K562 (cell line): ENCODE results near the gene PRKCG. TPM values are rescaled to one million over a fixed set of nuclear protein-coding genes. Genes with fewer than 3 reads are reported as not detected.

ENCODE experiments used
- ATAC-seq: fragments of 200-7000 bp; cut with Tn5 transposase; 3 replicates; pipeline ENCODE4 v1.9.1; 2020; ENCODE audit warnings: moderate library complexity
- BruUV-seq: library from RNA; stranded (reverse); fragments of 400-500 nt; replicated peaks from 2 replicates; lab custom pipeline; 2021; lab: Mats Ljungman, UMichigan
- CTCF ChIA-PET: fragments of 300-600 bp; formaldehyde crosslinking; extraction: SDS; loops from one replicate; lab custom pipeline; 2021; ENCODE audit warnings: low intra/inter-chr PET ratio; lab: Yijun Ruan, JAX
- POLR2A ChIA-PET: fragments of 300-600, 350-650 bp; sonication (Branson Sonifier 250); formaldehyde crosslinking; extraction: SDS; loops from one replicate; lab custom pipeline; 2021; ENCODE audit warnings: antibody characterized with exemption, inconsistent platforms; lab: Yijun Ruan, JAX
- DNase-seq, 4 experiments: peaks; one replicate each; pipeline versions ENCODE4 v3.0.0 to v3.0.0-alpha.2; 2011 to 2018; ENCODE audit warnings: low spot score in 3 of 4, mixed read lengths in 3 of 4; ENCODE audit errors: extremely low read depth in 1 of 4
- FAIRE-seq: peaks from 2 replicates; lab custom pipeline; 2011; peaks lifted over from hg19 to GRCh38; lab: Jason Lieb, UNC
- H2AFZ ChIP-seq: 2 replicates; pipeline ENCODE4 v1.6.0; 2011; ENCODE audit warnings: low read depth, low read length, control low read depth, inconsistent platforms
- H3K27ac ChIP-seq: fragments of 200-600 bp; 3 replicates; pipeline ENCODE4 v1.8.0; 2011; ENCODE audit warnings: low read depth, mild to moderate bottlenecking, control low read depth, inconsistent platforms, low read length, moderate library complexity, mixed read lengths; ENCODE audit errors: extremely low read depth
- H3K27me3 ChIP-seq, 2 experiments: fragments of 300-600 bp in 1 of 2; 2 replicates in 1 of 2; 3 replicates in 1 of 2; pipeline versions ENCODE4 v1.6.0 to v1.8.0; 2011; ENCODE audit warnings: inconsistent platforms in 2 of 2, low read length in 2 of 2, mild to moderate bottlenecking in 1 of 2, mixed read lengths in 1 of 2, moderate library complexity in 1 of 2; ENCODE audit not compliant: control insufficient read depth in 2 of 2, insufficient read depth in 2 of 2
- H3K36me3 ChIP-seq: fragments of 300-600 bp; 3 replicates; pipeline ENCODE4 v1.8.0; 2011; ENCODE audit warnings: mild to moderate bottlenecking, low read length, inconsistent platforms; ENCODE audit not compliant: control insufficient read depth, insufficient read depth
- H3K4me1 ChIP-seq, 2 experiments: fragments of 200-600 bp in 1 of 2; replicated peaks in 1 of 2; 2 replicates in 1 of 2; 3 replicates in 1 of 2; pipeline versions ENCODE4 v1.5.1 to v1.8.0; 2011; ENCODE audit warnings: inconsistent platforms in 2 of 2, low read length in 2 of 2, mild to moderate bottlenecking in 1 of 2, mixed read lengths in 1 of 2, moderate library complexity in 1 of 2; ENCODE audit not compliant: control insufficient read depth in 2 of 2, insufficient read depth in 2 of 2
- H3K4me2 ChIP-seq: 2 replicates; pipeline ENCODE4 v1.6.1; 2011; ENCODE audit warnings: low read length, control low read depth, inconsistent platforms, mixed read lengths; ENCODE audit not compliant: insufficient read depth
- H3K4me3 ChIP-seq: fragments of 200-600 bp; sonication (generic), shearing (Covaris generic); 2 replicates; pipeline ENCODE4 v1.5.1; 2016; ENCODE audit warnings: control low read depth, inconsistent platforms
- H3K79me2 ChIP-seq: fragments of 200-600 bp; 3 replicates; pipeline ENCODE4 v1.8.0; 2011; ENCODE audit warnings: low read length, inconsistent platforms; ENCODE audit not compliant: control insufficient read depth, insufficient read depth
- H3K9ac ChIP-seq, 2 experiments: 2 replicates each; pipeline versions ENCODE4 v1.6.0 to v1.6.1; 2011; ENCODE audit warnings: low read depth in 2 of 2, low read length in 2 of 2, control low read depth in 1 of 2, inconsistent platforms in 1 of 2, mild to moderate bottlenecking in 1 of 2, mixed read lengths in 1 of 2; ENCODE audit not compliant: insufficient read depth in 1 of 2
- H3K9me1 ChIP-seq: one replicate; pipeline ENCODE4 v1.6.0; 2011; ENCODE audit warnings: inconsistent platforms, mild to moderate bottlenecking, low read length, moderate library complexity; ENCODE audit not compliant: control insufficient read depth, insufficient read depth
- H3K9me3 ChIP-seq: replicated peaks from 2 replicates; pipeline ENCODE4 v1.5.1; 2011; ENCODE audit warnings: low read depth, low read length, inconsistent platforms; ENCODE audit not compliant: control insufficient read depth, insufficient read depth
- H4K20me1 ChIP-seq: replicated peaks from 2 replicates; pipeline ENCODE4 v1.6.1; 2011; ENCODE audit warnings: low read length, inconsistent platforms, mixed read lengths; ENCODE audit not compliant: control insufficient read depth, insufficient read depth
- CBFB ChIP-seq: sonication (generic); formaldehyde crosslinking; IDR thresholded peaks from 2 replicates; pipeline ENCODE4 v1.4.0; 2020; ENCODE audit warnings: mild to moderate bottlenecking, missing genetic modification reagents
- HNRNPUL1 ChIP-seq: fragments of 200-400 bp; formaldehyde crosslinking; IDR thresholded peaks from 2 replicates; pipeline ENCODE4 v1.6.1; 2017; ENCODE audit warnings: low read length
- MBD2 ChIP-seq: sonication (generic); IDR thresholded peaks from 2 replicates; pipeline ENCODE4 v1.6.1; 2016; ENCODE audit warnings: low read depth, borderline replicate concordance
- PML ChIP-seq: IDR thresholded peaks from 2 replicates; pipeline ENCODE4 v1.6.1; 2012; ENCODE audit warnings: low read length, inconsistent platforms
- SNIP1 ChIP-seq: fragments of 450-650 bp; IDR thresholded peaks from 2 replicates; pipeline ENCODE4 v1.7.1; 2017; ENCODE audit warnings: low read depth, mild to moderate bottlenecking
- SP1 ChIP-seq: sonication (generic); formaldehyde crosslinking; IDR thresholded peaks from 2 replicates; pipeline ENCODE4 v1.8.1; 2022; ENCODE audit warnings: mild to moderate bottlenecking, missing genetic modification reagents
- YBX1 ChIP-seq: fragments of 450-650 bp; IDR thresholded peaks from 2 replicates; pipeline ENCODE4 v1.7.1; 2016; ENCODE audit warnings: mild to moderate bottlenecking
- ZNF79 ChIP-seq: fragments of 250-450 bp; sonication (Bioruptor Pico); IDR thresholded peaks from 2 replicates; pipeline ENCODE4 v1.4.0; 2020; ENCODE audit warnings: low read depth, mild to moderate bottlenecking, moderate library complexity
- WGBS: fragments of 100-300 bp; shearing (Covaris generic); methylation state at CpG from one replicate; pipeline ENCODE4 v1.1.6; 2016; ENCODE audit warnings: low coverage, mixed read lengths; ENCODE audit not compliant: insufficient coverage; ENCODE audit errors: missing lambda C conversion rate; 5-methylcytosine and 5-hydroxymethylcytosine counted together
- in situ Hi-C: fragments of 300-500 bp; cut with MboI; formaldehyde crosslinking; loops from 4 replicates; pipeline ENCODE4 v1.15.0; 2018; ENCODE audit warnings: inconsistent platforms, mixed read lengths
- intact Hi-C: fragments of 100-400 bp; cut with micrococcal nuclease; formaldehyde crosslinking; loops from 2 replicates; pipeline ENCODE4 v1.14.2; 2022
- polyA plus RNA-seq, 8 experiments: library from polyadenylated mRNA; depleted of rRNA in 4 of 8; stranded (reverse) in 5 of 8; unstranded in 3 of 8; fragments of >200 nt; fragmentation: Nextera tagmentation in 2 of 8; fragmentation: Illumina TruSeq in 1 of 8; extraction: Ambion mirVana in 2 of 8; extraction: Trizol in 1 of 8; gene quantifications; 2 replicates each; pipeline versions ENCODE4 v1.2.1 to v1.2.3, GENCODE V29; 2011 to 2014; ENCODE audit warnings: inconsistent platforms in 1 of 8, missing spikeins in 1 of 8
- total RNA-seq, 7 experiments: library from RNA; depleted of rRNA in 6 of 7; stranded (reverse); fragments of >200 nt in 6 of 7; fragmentation: Illumina TruSeq in 2 of 7; extraction: Trizol in 2 of 7; gene quantifications; 2 replicates each; pipeline versions ENCODE4 v1.2.1 to v1.2.3, GENCODE V29; 2011 to 2021; ENCODE audit warnings: low replicate concordance in 1 of 7
- TF ChIP-seq, protein P1 (sequence below), 3 experiments: fragments of 200-800 bp in 1 of 3; sonication (Bioruptor generic) in 1 of 3; sonication (generic) in 1 of 3; formaldehyde crosslinking in 1 of 3; IDR thresholded peaks; 2 replicates each; pipeline versions ENCODE4 v1.6.1 to v1.8.0; 2016 to 2022; ENCODE audit warnings: mild to moderate bottlenecking in 2 of 3, missing compliant biosample characterization in 2 of 3, missing genetic modification characterization in 2 of 3, missing genetic modification reagents in 1 of 3
- TF ChIP-seq, protein P2 (sequence below), 2 experiments: fragments of 250-450 bp in 1 of 2; fragments of 450-650 bp in 1 of 2; sonication (Bioruptor Pico) in 1 of 2; IDR thresholded peaks; 2 replicates each; pipeline versions ENCODE4 v1.6.1 to v1.8.0; 2016 to 2021; ENCODE audit warnings: mild to moderate bottlenecking in 2 of 2, moderate library complexity in 2 of 2, missing compliant biosample characterization in 1 of 2, missing genetic modification characterization in 1 of 2
- TF ChIP-seq, protein P3 (sequence below): fragments of 150-350 bp; conservative IDR thresholded peaks from 2 replicates; pipeline ENCODE4 v1.6.1; 2014; ENCODE audit warnings: low read length
- TF ChIP-seq, protein P4 (sequence below): fragments of 250-450 bp; sonication (Bioruptor Pico); IDR thresholded peaks from 2 replicates; pipeline ENCODE4 v1.5.0; 2020; ENCODE audit warnings: mild to moderate bottlenecking, borderline replicate concordance

The PRKCG gene
- total and polyA plus RNA-seq, 9 of the 15 experiments (the other 6 are each of a cell fraction or from before 2014, with no cell fraction given) = not detected

DNA sequence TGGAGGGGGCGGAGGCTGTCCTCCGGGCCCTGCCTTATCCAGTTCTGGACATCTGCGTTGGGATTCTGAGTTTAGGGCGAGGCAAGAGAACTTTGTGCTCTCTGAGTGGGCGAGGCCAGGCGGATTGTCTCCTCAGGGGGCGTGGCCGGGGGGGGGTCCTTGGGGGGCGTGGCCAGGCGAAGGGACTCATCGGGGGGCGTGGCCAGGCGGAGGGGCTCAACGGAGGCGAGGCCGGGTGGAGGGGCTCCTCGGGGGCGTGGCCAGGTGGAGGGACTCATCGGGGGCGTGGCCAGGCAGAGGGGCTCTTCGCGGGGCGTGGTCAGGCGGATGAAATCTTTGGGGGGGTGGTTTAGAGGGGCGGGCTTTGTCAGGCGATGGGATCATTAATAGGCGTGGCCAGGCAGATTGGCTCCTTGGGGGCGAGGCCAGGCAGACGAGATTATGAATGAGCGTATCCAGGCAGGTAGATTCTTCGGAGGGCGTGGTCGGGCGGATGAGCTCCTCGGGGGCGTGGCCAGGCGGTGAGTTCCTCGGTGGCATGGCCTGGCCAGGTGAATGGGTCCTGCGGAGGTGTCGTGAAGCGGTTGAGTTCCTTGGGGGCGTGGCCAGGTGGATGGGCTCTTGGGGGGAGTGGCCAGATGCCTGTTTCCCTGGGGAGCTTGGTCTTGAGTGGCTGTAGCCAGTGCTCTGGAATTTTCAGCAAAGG lies 16.8 kb downstream of the PRKCG start (continued):
- TF ChIP-seq, protein P1, sequence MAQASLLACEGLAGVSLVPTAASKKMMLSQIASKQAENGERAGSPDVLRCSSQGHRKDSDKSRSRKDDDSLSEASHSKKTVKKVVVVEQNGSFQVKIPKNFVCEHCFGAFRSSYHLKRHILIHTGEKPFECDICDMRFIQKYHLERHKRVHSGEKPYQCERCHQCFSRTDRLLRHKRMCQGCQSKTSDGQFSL (CRISPR knock-in tag; IDR thresholded peaks at IDR 0.05) = peak; percentile 13; the same call in 1 of the 2 replicates
- TF ChIP-seq, protein P1 (tag; IDR thresholded peaks at IDR 0.05) = peak in 1 of 2 experiments; percentile 79; a peak in 2 of 4 replicates

DNA sequence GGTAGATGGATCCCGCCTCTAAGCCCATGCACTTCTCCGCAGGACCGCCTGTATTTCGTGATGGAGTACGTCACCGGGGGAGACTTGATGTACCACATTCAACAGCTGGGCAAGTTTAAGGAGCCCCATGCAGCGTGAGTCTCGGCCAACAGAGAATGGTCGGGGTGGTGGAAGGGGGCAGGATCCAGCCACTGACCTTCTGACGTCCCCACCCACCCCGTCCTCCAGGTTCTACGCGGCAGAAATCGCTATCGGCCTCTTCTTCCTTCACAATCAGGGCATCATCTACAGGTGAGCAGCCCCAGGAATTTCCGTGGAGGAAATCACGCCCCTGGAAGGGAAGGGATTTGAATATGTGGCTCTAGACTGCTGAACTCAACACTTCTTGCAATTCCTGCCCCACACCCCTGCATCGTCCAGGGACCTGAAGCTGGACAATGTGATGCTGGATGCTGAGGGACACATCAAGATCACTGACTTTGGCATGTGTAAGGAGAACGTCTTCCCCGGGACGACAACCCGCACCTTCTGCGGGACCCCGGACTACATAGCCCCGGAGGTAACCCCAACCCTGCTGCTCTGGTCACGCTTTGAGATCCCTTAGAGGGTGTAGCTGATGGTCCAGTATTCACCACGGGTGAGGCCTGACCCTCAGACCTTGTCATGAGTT lies 18.3 kb downstream of the PRKCG start:
- in situ Hi-C loops = no loop called here
- 22% methylated on average over 26 of the region's 27 CpGs for WGBS
- TF ChIP-seq YBX1 (no peak), SNIP1 (no peak), MBD2 (no peak), SP1 (CRISPR knock-in tag) (no peak), HNRNPUL1 (no peak), ZNF79 (CRISPR knock-in tag) (no peak), CBFB (no peak), PML (no peak)
- TF ChIP-seq, protein P2, sequence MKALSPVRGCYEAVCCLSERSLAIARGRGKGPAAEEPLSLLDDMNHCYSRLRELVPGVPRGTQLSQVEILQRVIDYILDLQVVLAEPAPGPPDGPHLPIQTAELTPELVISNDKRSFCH (CRISPR knock-in tag; IDR thresholded peaks at IDR 0.05) = no peak
- TF ChIP-seq, protein P2 (tag; IDR thresholded peaks at IDR 0.05) = no peak
- TF ChIP-seq, protein P3, sequence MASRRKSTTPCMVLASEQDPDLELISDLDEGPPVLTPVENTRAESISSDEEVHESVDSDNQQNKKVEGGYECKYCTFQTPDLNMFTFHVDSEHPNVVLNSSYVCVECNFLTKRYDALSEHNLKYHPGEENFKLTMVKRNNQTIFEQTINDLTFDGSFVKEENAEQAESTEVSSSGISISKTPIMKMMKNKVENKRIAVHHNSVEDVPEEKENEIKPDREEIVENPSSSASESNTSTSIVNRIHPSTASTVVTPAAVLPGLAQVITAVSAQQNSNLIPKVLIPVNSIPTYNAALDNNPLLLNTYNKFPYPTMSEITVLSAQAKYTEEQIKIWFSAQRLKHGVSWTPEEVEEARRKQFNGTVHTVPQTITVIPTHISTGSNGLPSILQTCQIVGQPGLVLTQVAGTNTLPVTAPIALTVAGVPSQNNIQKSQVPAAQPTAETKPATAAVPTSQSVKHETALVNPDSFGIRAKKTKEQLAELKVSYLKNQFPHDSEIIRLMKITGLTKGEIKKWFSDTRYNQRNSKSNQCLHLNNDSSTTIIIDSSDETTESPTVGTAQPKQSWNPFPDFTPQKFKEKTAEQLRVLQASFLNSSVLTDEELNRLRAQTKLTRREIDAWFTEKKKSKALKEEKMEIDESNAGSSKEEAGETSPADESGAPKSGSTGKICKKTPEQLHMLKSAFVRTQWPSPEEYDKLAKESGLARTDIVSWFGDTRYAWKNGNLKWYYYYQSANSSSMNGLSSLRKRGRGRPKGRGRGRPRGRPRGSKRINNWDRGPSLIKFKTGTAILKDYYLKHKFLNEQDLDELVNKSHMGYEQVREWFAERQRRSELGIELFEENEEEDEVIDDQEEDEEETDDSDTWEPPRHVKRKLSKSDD = no peak
- TF ChIP-seq, protein P4, sequence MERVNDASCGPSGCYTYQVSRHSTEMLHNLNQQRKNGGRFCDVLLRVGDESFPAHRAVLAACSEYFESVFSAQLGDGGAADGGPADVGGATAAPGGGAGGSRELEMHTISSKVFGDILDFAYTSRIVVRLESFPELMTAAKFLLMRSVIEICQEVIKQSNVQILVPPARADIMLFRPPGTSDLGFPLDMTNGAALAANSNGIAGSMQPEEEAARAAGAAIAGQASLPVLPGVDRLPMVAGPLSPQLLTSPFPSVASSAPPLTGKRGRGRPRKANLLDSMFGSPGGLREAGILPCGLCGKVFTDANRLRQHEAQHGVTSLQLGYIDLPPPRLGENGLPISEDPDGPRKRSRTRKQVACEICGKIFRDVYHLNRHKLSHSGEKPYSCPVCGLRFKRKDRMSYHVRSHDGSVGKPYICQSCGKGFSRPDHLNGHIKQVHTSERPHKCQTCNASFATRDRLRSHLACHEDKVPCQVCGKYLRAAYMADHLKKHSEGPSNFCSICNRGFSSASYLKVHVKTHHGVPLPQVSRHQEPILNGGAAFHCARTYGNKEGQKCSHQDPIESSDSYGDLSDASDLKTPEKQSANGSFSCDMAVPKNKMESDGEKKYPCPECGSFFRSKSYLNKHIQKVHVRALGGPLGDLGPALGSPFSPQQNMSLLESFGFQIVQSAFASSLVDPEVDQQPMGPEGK (CRISPR knock-in tag) = no peak

More for the DNA sequence above, 18.3 kb downstream of the PRKCG start:
- ATAC-seq (no peak), DNase-seq (no peak), FAIRE-seq (no peak)
- CTCF ChIA-PET = no interaction called here
- Histone ChIP-seq H3K9ac (no peak overlapping the region), H2AFZ (no peak overlapping the region), H3K4me3 (no peak overlapping the region), H3K79me2 (no peaks in the 10 kb centered on the region), H3K27ac (no peak overlapping the region), H4K20me1 (peaks cover 6% of the 10 kb centered on the region; the same call in 1 of the 2 replicates), H3K4me1 (peaks cover 3 to 14% of the 10 kb centered on the region in 2 experiments; a peak in 3 of 5 replicates), H3K9me3 (no peaks in the 10 kb centered on the region), H3K27me3 (peaks cover 0 to 31% of the 10 kb centered on the region in 2 experiments; a peak in 3 of 5 replicates), H3K9me1 (no peaks in the 10 kb centered on the region), H3K36me3 (no peaks in the 10 kb centered on the region), H3K4me2 (no peak overlapping the region)
- POLR2A ChIA-PET = no interaction called here
- intact Hi-C loops = no loop called here
- no TSS peak for BruUV-seq
